GM12878 (cell line): ENCODE data around the gene ACTL8. TPM values are rescaled to one million over a fixed set of nuclear protein-coding genes. Genes with fewer than 3 reads are reported as not detected.

ENCODE experiments used
- ATAC-seq: fragments of 200-7000 bp; cut with Tn5 transposase; 3 replicates; pipeline ENCODE4 v1.9.1; 2020; ENCODE audit warnings: mild to moderate bottlenecking, moderate library complexity
- BruUV-seq: library from RNA; stranded (reverse); fragments of 400-500 nt; replicated peaks from 2 replicates; lab custom pipeline; 2021; lab: Mats Ljungman, UMichigan
- CTCF ChIA-PET: fragments of 300-600 bp; sonication (Branson Sonifier 250); formaldehyde crosslinking; extraction: SDS; loops from one replicate; lab custom pipeline; 2021; ENCODE audit warnings: inconsistent platforms; lab: Yijun Ruan, JAX
- POLR2A ChIA-PET: fragments of 350-600 bp; formaldehyde crosslinking; extraction: SDS; loops from one replicate; lab custom pipeline; 2021; ENCODE audit warnings: inconsistent platforms; lab: Charles Lee
- RAD21 ChIA-PET: fragments of 300-600 bp; sonication (Branson Sonifier 250); formaldehyde crosslinking; loops from one replicate; lab custom pipeline; 2023; ENCODE audit warnings: antibody characterized with exemption; ENCODE audit not compliant: unreplicated experiment; lab: Charles Lee
- SMC1A ChIA-PET: fragments of 300-600 bp; sonication (Branson Sonifier 250); formaldehyde crosslinking; loops from one replicate; lab custom pipeline; 2023; ENCODE audit not compliant: unreplicated experiment, uncharacterized antibody; lab: Charles Lee
- DNase-seq: peaks from one replicate; pipeline ENCODE4 v3.0.0-alpha.2; 2011; ENCODE audit warnings: low read depth, low spot score
- FAIRE-seq: peaks from 3 replicates; lab custom pipeline; 2011; peaks lifted over from hg19 to GRCh38; lab: Jason Lieb, UNC
- H2AFZ ChIP-seq: 2 replicates; pipeline ENCODE4 v1.6.0; 2011; ENCODE audit warnings: low read depth, low read length, control low read depth; ENCODE audit not compliant: control insufficient read depth
- H3K27ac ChIP-seq: 2 replicates; pipeline ENCODE4 v1.5.1; 2011; ENCODE audit warnings: control low read depth; ENCODE audit not compliant: control insufficient read depth, insufficient read depth
- H3K27me3 ChIP-seq, 2 experiments: replicated peaks in 1 of 2; 2 replicates each; pipeline versions ENCODE4 v1.6.0 to v1.6.1; 2011; ENCODE audit warnings: low read length in 1 of 2; ENCODE audit not compliant: control insufficient read depth in 2 of 2, insufficient read depth in 2 of 2
- H3K36me3 ChIP-seq, 2 experiments: 2 replicates each; pipeline ENCODE4 v1.5.1; 2011; ENCODE audit warnings: low read length in 1 of 2; ENCODE audit not compliant: control insufficient read depth in 2 of 2, insufficient read depth in 2 of 2
- H3K4me1 ChIP-seq: 2 replicates; pipeline ENCODE4 v1.6.1; 2011; ENCODE audit warnings: mild to moderate bottlenecking, low read length, moderate library complexity, mixed read lengths; ENCODE audit not compliant: control insufficient read depth, insufficient read depth
- H3K4me2 ChIP-seq: 2 replicates; pipeline ENCODE4 v1.6.0; 2011; ENCODE audit warnings: control low read depth; ENCODE audit not compliant: control insufficient read depth, insufficient read depth
- H3K4me3 ChIP-seq: fragments of 200-600 bp; sonication (generic); 2 replicates; pipeline ENCODE4 v1.5.1; 2016
- H3K79me2 ChIP-seq: 2 replicates; pipeline ENCODE4 v1.6.0; 2011; ENCODE audit warnings: low read length; ENCODE audit not compliant: control insufficient read depth, insufficient read depth
- H3K9ac ChIP-seq: 2 replicates; pipeline ENCODE4 v1.8.0; 2011; ENCODE audit warnings: low read length, control low read depth, mixed read lengths; ENCODE audit not compliant: control insufficient read depth, insufficient read depth
- H3K9me3 ChIP-seq: replicated peaks from 3 replicates; pipeline ENCODE4 v1.5.1; 2011; ENCODE audit warnings: mild to moderate bottlenecking, low read length; ENCODE audit not compliant: control insufficient read depth, insufficient read depth
- H4K20me1 ChIP-seq: 2 replicates; pipeline ENCODE4 v1.6.0; 2011; ENCODE audit not compliant: control insufficient read depth, insufficient read depth
- BMI1 ChIP-seq: fragments of 450-650 bp; IDR thresholded peaks from 2 replicates; pipeline ENCODE4 v1.6.1; 2016; ENCODE audit warnings: mild to moderate bottlenecking, moderate library complexity, borderline replicate concordance
- CTCF ChIP-seq, 3 experiments: IDR thresholded peaks in 2 of 3; conservative IDR thresholded peaks in 1 of 3; 2 replicates each; pipeline ENCODE4 v1.5.1; 2011; ENCODE audit warnings: low read depth in 3 of 3, low read length in 3 of 3, mild to moderate bottlenecking in 3 of 3, control low read depth in 2 of 3, moderate library complexity in 2 of 3, inconsistent platforms in 1 of 3, mixed read lengths in 1 of 3; ENCODE audit not compliant: control insufficient read depth in 2 of 3, insufficient read depth in 1 of 3; ENCODE audit errors: extremely low read depth in 1 of 3
- DPF2 ChIP-seq: fragments of 450-650 bp; IDR thresholded peaks from 2 replicates; pipeline ENCODE4 v1.6.1; 2017; ENCODE audit warnings: mild to moderate bottlenecking
- ELK1 ChIP-seq: IDR thresholded peaks from 2 replicates; pipeline ENCODE4 v1.6.1; 2012; ENCODE audit warnings: low read depth, low read length, improper control_type of control experiment
- HDAC2 ChIP-seq: fragments of 200-600 bp; sonication (generic); IDR thresholded peaks from 2 replicates; pipeline ENCODE4 v1.6.1; 2017
- MYC ChIP-seq: IDR thresholded peaks from 2 replicates; pipeline ENCODE4 v1.6.1; 2011; ENCODE audit warnings: mild to moderate bottlenecking, low read length, moderate library complexity, inconsistent platforms; ENCODE audit not compliant: insufficient read depth, insufficient replicate concordance, insufficient read length, severe bottlenecking
- NRF1 ChIP-seq: conservative IDR thresholded peaks from 2 replicates; pipeline ENCODE4 v1.6.1; 2011; ENCODE audit warnings: mild to moderate bottlenecking, low read depth, low read length, improper control_type of control experiment
- TBL1XR1 ChIP-seq: IDR thresholded peaks from 2 replicates; pipeline ENCODE4 v1.6.1; 2012; ENCODE audit warnings: low read depth, low read length, improper control_type of control experiment
- WGBS: methylation state at CpG from one replicate; pipeline ENCODE4 v1.1.6; 2016; ENCODE audit warnings: low lambda C conversion rate; ENCODE audit not compliant: insufficient replicate concordance, insufficient coverage; ENCODE audit errors: missing lambda C conversion rate; 5-methylcytosine and 5-hydroxymethylcytosine counted together
- in situ Hi-C: fragments of 300-500 bp; cut with MboI; formaldehyde crosslinking; loops from 9 replicates; pipeline ENCODE4 v1.14.3; 2018; ENCODE audit warnings: mixed read lengths
- intact Hi-C: fragments of 100-400 bp; cut with micrococcal nuclease; formaldehyde crosslinking; loops from one replicate; pipeline ENCODE4 v1.14.2; 2022; ENCODE audit not compliant: unreplicated experiment
- polyA plus RNA-seq, 11 experiments: library from polyadenylated mRNA; depleted of rRNA in 4 of 11; unstranded in 6 of 11; stranded (reverse) in 5 of 11; fragments of >200 nt; fragmentation: Nextera tagmentation in 4 of 11; fragmentation: Illumina TruSeq in 1 of 11; extraction: Ambion mirVana in 4 of 11; extraction: Trizol in 1 of 11; gene quantifications; 1 replicate in 1 of 11; 2 replicates in 10 of 11; pipeline versions ENCODE4 v1.2.1 to v1.2.3, GENCODE V29; 2011 to 2016; ENCODE audit warnings: inconsistent platforms in 2 of 11, missing spikeins in 2 of 11, low read depth in 1 of 11
- total RNA-seq, 4 experiments: library from RNA; depleted of rRNA in 3 of 4; stranded (reverse); fragments of >200 nt in 3 of 4; fragmentation: Illumina TruSeq in 1 of 4; extraction: Trizol in 1 of 4; gene quantifications; 2 replicates each; pipeline versions ENCODE4 v1.2.1 to v1.2.3, GENCODE V29; 2013 to 2021
- TF ChIP-seq, protein P1 (sequence below): fragments of 450-650 bp; IDR thresholded peaks from 2 replicates; pipeline ENCODE4 v1.6.1; 2014; ENCODE audit warnings: mild to moderate bottlenecking
- TF ChIP-seq, protein P2 (sequence below): fragments of 450-650 bp; IDR thresholded peaks from 2 replicates; pipeline ENCODE4 v1.6.1; 2017; ENCODE audit warnings: mild to moderate bottlenecking, low read depth, inconsistent platforms; ENCODE audit not compliant: poor library complexity, severe bottlenecking

ACTL8 gene
- total and polyA plus RNA-seq, 10 of the 15 experiments (the other 5 are each of a cell fraction or from before 2014, with no cell fraction given) = 0.05 to 0.27 TPM; not detected in 8

GRCh38 chr1:17798799-17799382, 43.8 kb downstream of the ACTL8 start:
- DNase-seq (no peak), FAIRE-seq (no peak), ATAC-seq (no peak)
- H3K4me1 ChIP-seq = no peaks in the 10 kb centered on the region
- no peaks in the 10 kb centered on the region for H3K79me2 ChIP-seq
- peaks cover under 1 to 2% of the 10 kb centered on the region in 2 experiments; a peak in 3 of 4 replicates for H3K27me3 ChIP-seq
- ChIA-PET CTCF (no interaction called here), SMC1A (no interaction called here), POLR2A (no interaction called here), RAD21 (no interaction called here)
- H3K36me3 ChIP-seq = no peaks in the 10 kb centered on the region
- no peak overlapping the region for H2AFZ ChIP-seq
- H4K20me1 ChIP-seq = no peaks in the 10 kb centered on the region
- H3K4me2 ChIP-seq = no peak overlapping the region
- intact Hi-C loops = no loop called here
- no TSS peak for BruUV-seq
- 32% methylated on average over 16 of the region's 16 CpGs for WGBS
- H3K9ac ChIP-seq = no peak overlapping the region
- H3K4me3 ChIP-seq = no peak overlapping the region
- no peaks in the 10 kb centered on the region; the same call in 2 of the 3 replicates for H3K9me3 ChIP-seq
- H3K27ac ChIP-seq = no peak overlapping the region
- in situ Hi-C loops = no loop called here
- no peak for TF ChIP-seq TBL1XR1
- no peak for TF ChIP-seq HDAC2
- TF ChIP-seq CTCF (IDR thresholded peaks at IDR 0.05 in 2 of 3, conservative IDR thresholded peaks at IDR 0.05 in 1 of 3; ENCODE audit: control insufficient read depth in 2 of 3, extremely low read depth in 1 of 3, insufficient read depth in 1 of 3, low read depth in 3 of 3, low read length in 3 of 3) = no peak
- TF ChIP-seq, all 136 proteins: peak for 0

DNA sequence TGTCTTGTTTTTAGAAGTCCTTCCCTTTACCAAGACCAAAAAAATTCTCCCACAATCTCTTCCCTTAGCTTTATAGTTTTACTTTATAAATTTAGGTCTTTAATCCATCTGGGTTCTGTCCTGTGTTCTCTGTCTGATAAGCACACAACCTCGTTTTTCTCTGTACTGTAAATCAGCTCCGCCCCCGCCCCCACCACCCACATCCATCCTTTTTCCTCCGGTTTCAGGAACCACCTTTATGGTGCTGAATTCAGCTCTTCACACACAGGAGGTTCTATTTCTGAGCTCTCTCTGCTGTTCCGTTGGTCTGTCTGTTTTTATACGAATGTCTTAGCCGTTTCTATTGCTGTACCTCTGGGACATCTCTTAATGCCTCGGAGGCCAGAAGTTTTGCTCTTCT, 44.5 kb downstream of the ACTL8 start:
- no peaks in the 10 kb centered on the region for H4K20me1 ChIP-seq
- no TSS peak for BruUV-seq
- intact Hi-C loops = no loop called here
- DNase-seq (no peak), ATAC-seq (no peak), FAIRE-seq (no peak)
- no peaks in the 10 kb centered on the region for H3K79me2 ChIP-seq
- SMC1A ChIA-PET = no interaction called here
- 3% methylated on average over 8 of the region's 8 CpGs for WGBS
- H3K36me3 ChIP-seq = no peaks in the 10 kb centered on the region
- no peaks in the 10 kb centered on the region; the same call in 2 of the 3 replicates for H3K9me3 ChIP-seq
- H3K9ac ChIP-seq = no peak overlapping the region
- POLR2A ChIA-PET = no interaction called here
- no peak overlapping the region for H3K4me2 ChIP-seq
- no peaks in the 10 kb centered on the region for H3K4me1 ChIP-seq
- no peak overlapping the region for H3K4me3 ChIP-seq
- H3K27me3 ChIP-seq = peaks cover 0 to 2% of the 10 kb centered on the region in 2 experiments; a peak in 1 of 4 replicates
- in situ Hi-C loops = no loop called here
- no peak overlapping the region for H2AFZ ChIP-seq
- H3K27ac ChIP-seq = no peak overlapping the region
- RAD21 ChIA-PET = no interaction called here
- CTCF ChIA-PET = interaction anchor here (0.7 kb wide), 1 partner anchor 31 kb away, joined by 3 read pairs; no protein-coding TSS in a partner anchor
- TF ChIP-seq, protein P1, sequence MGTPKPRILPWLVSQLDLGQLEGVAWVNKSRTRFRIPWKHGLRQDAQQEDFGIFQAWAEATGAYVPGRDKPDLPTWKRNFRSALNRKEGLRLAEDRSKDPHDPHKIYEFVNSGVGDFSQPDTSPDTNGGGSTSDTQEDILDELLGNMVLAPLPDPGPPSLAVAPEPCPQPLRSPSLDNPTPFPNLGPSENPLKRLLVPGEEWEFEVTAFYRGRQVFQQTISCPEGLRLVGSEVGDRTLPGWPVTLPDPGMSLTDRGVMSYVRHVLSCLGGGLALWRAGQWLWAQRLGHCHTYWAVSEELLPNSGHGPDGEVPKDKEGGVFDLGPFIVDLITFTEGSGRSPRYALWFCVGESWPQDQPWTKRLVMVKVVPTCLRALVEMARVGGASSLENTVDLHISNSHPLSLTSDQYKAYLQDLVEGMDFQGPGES = no peak
- TF ChIP-seq MYC = no peak
- no peak for TF ChIP-seq ELK1
- no peak for TF ChIP-seq DPF2
- TF ChIP-seq, protein P2, sequence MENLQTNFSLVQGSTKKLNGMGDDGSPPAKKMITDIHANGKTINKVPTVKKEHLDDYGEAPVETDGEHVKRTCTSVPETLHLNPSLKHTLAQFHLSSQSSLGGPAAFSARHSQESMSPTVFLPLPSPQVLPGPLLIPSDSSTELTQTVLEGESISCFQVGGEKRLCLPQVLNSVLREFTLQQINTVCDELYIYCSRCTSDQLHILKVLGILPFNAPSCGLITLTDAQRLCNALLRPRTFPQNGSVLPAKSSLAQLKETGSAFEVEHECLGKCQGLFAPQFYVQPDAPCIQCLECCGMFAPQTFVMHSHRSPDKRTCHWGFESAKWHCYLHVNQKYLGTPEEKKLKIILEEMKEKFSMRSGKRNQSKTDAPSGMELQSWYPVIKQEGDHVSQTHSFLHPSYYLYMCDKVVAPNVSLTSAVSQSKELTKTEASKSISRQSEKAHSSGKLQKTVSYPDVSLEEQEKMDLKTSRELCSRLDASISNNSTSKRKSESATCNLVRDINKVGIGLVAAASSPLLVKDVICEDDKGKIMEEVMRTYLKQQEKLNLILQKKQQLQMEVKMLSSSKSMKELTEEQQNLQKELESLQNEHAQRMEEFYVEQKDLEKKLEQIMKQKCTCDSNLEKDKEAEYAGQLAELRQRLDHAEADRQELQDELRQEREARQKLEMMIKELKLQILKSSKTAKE = no peak
- no peak for TF ChIP-seq BMI1
- TF ChIP-seq TBL1XR1 = no peak
- TF ChIP-seq NRF1 = no peak
